Measurements from ENCODE around the gene PACSIN1.

GRCh38 chr6:34476447-34476846, 10.6 kb downstream of the PACSIN1 start:
- TF ChIP-seq GATA2 (IDR thresholded peaks at IDR 0.05; ENCODE audit: low read depth, low read length) (no peak), GATA3 (IDR thresholded peaks at IDR 0.05; ENCODE audit: low read depth, low read length) (no peak)

Measured in SH-SY5Y (cell line).